NCI-H2107 (cell line): ENCODE results near the gene TP53RK.
"Not testable (repeated sequence)": the region's sequence is repeated elsewhere in the genome, so short reads cannot be mapped to it uniquely, and the experiment has no call there.

Experiments
- DNase-seq: peaks from one replicate; lab custom pipeline; 2025; lab: John Stamatoyannopoulos, UW

TP53RK gene

DNA sequence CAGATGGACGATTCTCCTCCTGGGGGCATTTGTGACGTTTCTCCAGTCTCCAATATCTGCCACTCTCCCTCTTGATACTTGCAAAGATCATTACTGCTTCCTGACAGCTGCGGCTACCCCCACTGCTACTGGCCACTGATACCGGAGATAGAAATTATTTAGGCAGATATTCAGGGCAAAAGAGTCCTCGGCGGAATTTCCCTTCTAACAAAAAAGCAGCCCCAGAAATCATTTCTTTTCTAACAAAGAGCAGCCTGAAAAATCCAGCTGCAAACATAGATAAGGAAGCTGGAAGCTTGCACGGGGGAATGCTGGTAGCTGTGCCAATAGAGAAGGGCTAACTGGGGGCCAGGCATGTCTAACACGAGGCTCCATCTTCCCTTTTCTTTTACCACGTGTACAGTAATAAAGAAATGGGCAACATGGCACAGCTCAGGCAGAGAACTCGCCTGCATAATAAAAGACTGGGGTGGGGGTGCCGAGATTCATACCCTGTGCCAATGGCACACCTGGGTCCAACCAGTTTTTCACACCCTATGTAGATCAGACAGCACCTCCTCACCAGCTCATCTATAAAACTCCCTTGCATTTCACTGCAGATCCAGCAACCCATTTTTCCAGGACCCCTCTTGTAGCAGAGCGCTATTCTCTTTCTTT lies 6.1 kb downstream of the TP53RK start:
- no peak for DNase-seq

- DNase-seq = no peak
These were observed 7.0 kb downstream of the TP53RK start for GRCh38 chr20:46682063-46682821.

DNA sequence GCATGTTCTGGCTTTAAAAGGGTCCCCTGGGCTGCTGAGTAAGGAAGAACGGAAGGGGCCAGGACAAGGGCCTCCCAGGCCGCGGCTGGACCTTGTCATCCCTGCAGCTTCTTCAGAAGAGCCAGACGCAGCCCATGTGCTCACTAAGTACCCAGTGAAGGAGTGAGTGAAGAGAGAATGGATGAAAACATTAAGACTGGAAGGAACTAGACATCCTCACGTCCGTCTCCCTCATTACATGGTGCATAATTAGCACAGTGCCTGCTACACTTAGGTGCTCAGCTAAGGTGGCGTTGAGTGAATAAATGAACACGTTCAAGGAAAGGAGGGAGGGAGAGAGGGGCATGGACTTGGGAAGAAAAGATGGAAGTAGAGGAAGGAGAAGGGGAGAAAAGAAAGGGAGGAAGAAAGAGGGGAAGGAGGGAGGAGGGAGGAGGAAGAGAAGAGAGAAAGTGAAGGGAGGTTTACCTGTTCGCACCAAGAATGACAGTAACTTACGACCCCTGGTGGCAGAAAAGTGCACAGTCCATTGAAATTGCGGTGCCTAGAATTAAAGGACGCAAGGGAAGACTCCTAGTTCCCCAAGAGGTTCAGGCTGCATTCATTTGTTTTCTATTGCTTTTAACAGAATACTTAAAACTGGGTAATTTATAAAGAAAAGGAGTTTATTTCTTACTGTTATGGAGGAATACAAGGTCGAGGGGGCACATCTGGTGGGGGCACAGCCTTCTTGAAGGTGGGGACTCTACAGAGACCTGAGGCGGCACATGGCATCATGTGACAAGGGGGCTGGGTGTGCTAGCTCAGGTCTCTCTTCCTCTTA lies 8.0 kb downstream of the TP53RK start:
- peak; percentile 41 for DNase-seq

DNA sequence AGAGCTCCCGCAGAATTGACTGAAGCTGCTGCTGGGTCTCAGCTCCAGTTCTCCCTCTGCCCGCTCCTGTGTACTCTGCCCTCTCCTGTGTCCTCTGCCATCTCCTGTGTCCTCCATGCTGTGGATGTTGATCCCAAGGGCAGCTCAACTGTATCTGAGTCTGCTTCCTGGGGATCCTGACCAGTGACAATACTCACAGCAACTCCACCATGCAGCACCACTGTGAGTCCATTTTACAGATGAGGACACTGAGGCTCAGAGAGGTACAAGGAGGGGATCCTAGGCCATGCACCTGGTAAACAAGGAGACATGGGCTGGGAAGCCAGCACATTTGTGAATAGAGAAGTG lies 8.6 kb downstream of the TP53RK start:
- no peak for DNase-seq

- DNase-seq = no peak
These were observed 10.7 kb downstream of the TP53RK start for GRCh38 chr20:46678516-46678915.

DNA sequence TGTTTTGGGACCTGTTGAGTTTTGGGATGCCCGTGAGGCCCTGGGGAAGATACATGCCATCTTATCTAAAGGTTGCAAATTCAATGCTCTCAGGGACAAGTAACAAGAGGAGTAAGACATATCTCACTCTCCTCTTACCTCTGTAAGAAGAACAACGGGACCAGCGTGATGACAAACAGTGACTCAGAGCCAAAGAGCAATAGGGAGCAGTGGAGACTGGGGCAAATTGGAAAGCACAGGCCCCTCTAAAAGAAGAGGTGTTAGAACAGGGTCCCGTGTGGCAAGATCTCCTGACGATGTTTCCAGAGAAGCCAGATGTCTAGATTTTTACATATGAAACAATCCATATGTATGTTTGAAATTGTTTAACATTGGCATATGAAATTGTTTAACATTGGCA lies 11.6 kb downstream of the TP53RK start:
- no peak for DNase-seq

- DNase-seq = not testable (repeated sequence)
These were observed 12.5 kb downstream of the TP53RK start for GRCh38 chr20:46676649-46677316.

DNA sequence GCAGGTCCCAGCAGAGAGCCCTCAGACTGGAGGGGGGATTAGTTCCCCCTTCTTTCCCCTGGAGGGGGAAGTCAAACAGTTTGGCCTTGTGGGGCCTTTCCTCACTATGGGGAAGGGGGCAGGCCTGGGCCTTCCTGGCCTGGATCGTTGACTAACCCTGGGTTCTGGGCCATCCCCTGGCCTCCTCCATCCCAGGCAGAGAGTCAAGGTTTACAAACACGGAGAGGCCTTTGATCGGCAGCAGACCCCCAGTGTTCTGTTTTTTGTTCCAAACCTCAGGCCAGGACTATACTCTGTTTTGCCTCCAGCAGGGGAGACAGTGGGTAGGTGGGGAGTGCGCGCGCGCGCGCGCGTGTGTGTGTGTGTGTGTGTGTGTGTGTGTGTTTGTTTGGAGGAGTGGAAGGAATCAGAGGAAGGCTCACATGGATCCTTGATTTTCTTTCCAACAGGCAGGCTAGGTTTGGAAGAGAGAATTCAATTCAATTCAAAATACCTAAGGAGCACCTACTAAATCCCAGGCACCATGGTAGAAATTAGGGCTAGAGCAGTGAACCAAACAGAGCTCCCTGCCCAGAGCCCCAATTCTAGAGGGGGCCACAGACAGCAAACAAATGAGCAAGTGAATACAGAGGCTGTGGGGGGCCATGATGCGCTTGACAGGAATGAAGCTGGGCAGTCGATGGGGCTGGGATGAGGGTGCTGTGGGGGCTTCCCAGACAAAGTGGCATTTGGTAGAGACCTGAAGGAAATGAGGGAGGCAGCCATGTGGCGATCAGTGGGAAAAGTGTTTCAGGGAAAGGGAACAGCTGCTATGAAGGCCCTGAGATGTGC lies 14.8 kb downstream of the TP53RK start:
- DNase-seq = no peak

GRCh38 chr20:46673394-46674252 lies 15.6 kb downstream of the TP53RK start:
- DNase-seq = no peak

GRCh38 chr20:46672543-46673148 lies 16.6 kb downstream of the TP53RK start:
- no peak for DNase-seq

GRCh38 chr20:46671866-46672542 lies 17.2 kb downstream of the TP53RK start:
- DNase-seq = no peak

GRCh38 chr20:46670585-46671584 lies 18.4 kb downstream of the TP53RK start:
- DNase-seq = no peak

- DNase-seq = no peak
These were observed 19.0 kb downstream of the TP53RK start for GRCh38 chr20:46670228-46670584.

DNA sequence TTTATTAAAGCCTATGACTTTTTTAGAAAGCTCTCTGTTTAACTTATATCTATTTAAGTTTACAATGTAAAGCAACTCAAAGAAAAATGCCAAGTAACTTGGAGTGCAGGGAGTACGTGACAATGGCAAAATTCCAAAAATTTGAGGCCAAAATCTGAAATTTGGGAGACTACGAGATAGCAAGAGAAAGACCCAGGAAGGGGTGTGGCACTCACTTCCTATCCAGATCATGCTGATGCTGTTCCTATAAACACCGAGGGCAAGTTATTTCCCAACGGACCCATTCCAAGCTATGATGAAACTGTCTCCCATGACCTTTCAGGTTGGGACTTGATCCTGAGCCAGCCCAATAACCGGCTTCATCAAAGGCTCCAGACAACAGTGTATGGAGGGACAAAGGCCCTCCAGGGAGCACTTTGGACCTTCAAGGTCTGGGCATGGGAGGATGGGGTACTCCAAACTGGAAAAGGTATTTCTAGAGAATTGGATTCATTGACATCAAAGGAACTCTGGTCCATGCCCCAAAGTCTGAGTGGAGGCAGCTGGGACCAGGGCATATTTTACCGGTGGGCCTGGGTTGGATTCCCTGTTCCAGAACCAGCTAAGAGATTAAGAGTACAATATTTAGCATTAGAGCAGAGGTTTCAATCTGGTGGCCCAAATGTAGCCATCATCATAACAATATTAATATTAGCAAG lies 22.3 kb downstream of the TP53RK start:
- DNase-seq = no peak

DNA sequence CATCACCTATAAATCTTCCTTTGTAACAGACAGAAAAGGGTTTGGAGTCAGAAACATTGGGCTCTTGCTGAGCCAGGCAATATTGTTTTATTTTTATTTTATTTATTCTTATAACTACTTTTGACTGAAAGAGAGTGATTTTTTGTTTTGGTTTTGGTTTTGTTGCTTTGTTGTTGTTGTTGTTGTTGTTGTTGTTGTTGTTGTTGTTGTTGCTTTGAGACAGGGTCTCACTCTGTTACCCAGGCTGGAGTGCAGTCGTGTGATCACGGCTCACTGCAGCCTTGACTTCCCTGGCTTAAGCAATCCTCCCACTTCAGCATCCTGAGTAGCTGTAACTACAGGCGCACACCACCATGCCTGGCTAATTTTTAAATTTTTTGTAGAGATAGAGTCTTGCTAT lies 22.9 kb downstream of the TP53RK start:
- no peak for DNase-seq

GRCh38 chr20:46665602-46666001 lies 23.6 kb downstream of the TP53RK start:
- DNase-seq = no peak

DNA sequence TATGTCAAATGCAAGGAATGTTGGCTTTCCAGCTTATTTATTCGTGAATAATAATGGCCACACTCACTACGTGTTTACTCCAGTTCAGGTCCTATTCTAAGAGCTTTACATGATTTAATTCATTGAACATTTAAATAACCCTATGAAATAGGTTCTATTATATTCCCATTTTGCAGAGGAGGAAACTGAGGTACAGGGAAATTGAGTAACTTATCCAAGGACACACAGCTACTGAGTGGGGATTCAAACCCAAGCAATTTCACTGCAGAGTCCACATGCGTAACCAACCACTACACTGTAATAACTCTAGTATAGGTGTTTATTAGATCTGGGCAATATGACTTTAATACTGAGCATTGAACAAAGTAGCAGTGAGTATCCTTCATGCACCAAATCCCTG lies 25.7 kb downstream of the TP53RK start:
- DNase-seq = no peak

DNA sequence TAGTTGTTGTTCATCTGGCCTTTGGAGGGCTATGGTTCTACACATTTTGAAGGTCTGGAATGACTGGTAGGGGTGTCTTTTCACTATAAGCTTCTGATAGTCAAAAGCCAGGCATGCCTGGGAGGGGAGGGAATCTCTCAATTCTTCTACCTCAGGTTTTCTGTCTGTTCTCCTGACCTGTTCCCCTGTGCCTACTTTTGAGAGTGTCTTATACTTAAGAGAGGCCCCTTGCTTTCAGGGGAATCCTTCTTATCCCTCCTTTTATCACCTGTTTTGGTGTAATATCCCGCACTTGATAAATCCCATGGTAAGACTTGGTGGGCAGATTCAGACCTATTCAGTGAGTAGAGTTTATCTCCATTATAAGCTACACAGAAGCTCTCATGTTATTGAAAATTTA lies 27.6 kb downstream of the TP53RK start:
- no peak for DNase-seq
